Measurements from ENCODE around the gene CD46.

The CD46 gene

GRCh38 chr1:207844371-207844770 is 92.5 kb downstream of the CD46 start:
- no peak for DNase-seq (ENCODE audit: low read depth)
- no peak for TF ChIP-seq CTCF (conservative IDR thresholded peaks at IDR 0.05; ENCODE audit: low read depth, low read length)
- no peak overlapping the region for H3K4me3 ChIP-seq (ENCODE audit: low read length)

All from retinal pigment epithelial cell (primary cell).